Central memory CD8-positive, alpha-beta T cell (primary cell): ENCODE measurements around the gene CYP2A13.
"Not testable (repeated sequence)": the region's sequence is repeated elsewhere in the genome, so short reads cannot be mapped to it uniquely, and the experiment has no call there.

Source experiments
- ATAC-seq: fragments of 150-1000 bp; cut with Tn5 transposase; replicated peaks from 2 replicates; pipeline ENCODE4 v1.10.0; 2022; ENCODE audit warnings: mild to moderate bottlenecking, moderate FRiP score, moderate number of reproducible peaks; ENCODE audit not compliant: poor library complexity, severe bottlenecking; ENCODE audit errors: extremely low read depth
- DNase-seq, 2 donors: peaks; one replicate each; pipeline ENCODE4 v3.0.0; 2021; ENCODE audit warnings: low spot score in 2 of 2
- H3K27ac Mint-ChIP-seq: one replicate; pipeline ENCODE4 v1.8.0; 2022; ENCODE audit warnings: low read depth, mild to moderate bottlenecking, moderate library complexity, mixed read lengths
- H3K27me3 Mint-ChIP-seq: one replicate; pipeline ENCODE4 v1.8.0; 2022; ENCODE audit warnings: mixed read lengths
- H3K36me3 Mint-ChIP-seq: one replicate; pipeline ENCODE4 v1.8.0; 2022; ENCODE audit warnings: mild to moderate bottlenecking, moderate library complexity, mixed read lengths; ENCODE audit not compliant: insufficient read depth
- H3K4me1 Mint-ChIP-seq: one replicate; pipeline ENCODE4 v1.8.0; 2022; ENCODE audit warnings: mixed read lengths
- H3K4me3 Mint-ChIP-seq: one replicate; pipeline ENCODE4 v1.8.0; 2022; ENCODE audit warnings: mild to moderate bottlenecking, moderate library complexity, mixed read lengths
- H3K9me3 Mint-ChIP-seq: one replicate; pipeline ENCODE4 v1.8.0; 2022; ENCODE audit warnings: mixed read lengths

CYP2A13 gene

GRCh38 chr19:41088151-41088550 is at the start of gene CYP2A13:
CYP2A13 (plus strand) TSS chr19:41088451; CDS start chr19:41088472, 21 bp downstream.
- no peaks in the 10 kb centered on the region for H3K9me3 Mint-ChIP-seq
- peak within 1 kb of the TSS; percentile 83 for H3K27ac Mint-ChIP-seq
- peak within 1 kb of the TSS; percentile 23 for H3K4me3 Mint-ChIP-seq
- peaks cover 14% of the 10 kb centered on the region for H3K36me3 Mint-ChIP-seq
- DNase-seq (no peak), ATAC-seq (no peak)
- H3K27me3 Mint-ChIP-seq, result peaks cover 86% of the 10 kb centered on the region
- H3K4me1 Mint-ChIP-seq, result peaks cover 14% of the 10 kb centered on the region

- Mint-ChIP-seq H3K27me3 (peaks cover 15% of the 10 kb centered on the region), H3K9me3 (peaks cover 6% of the 10 kb centered on the region), H3K4me1 (no peaks in the 10 kb centered on the region), H3K4me3 (no peak overlapping the region), H3K36me3 (no peaks in the 10 kb centered on the region), H3K27ac (no peak overlapping the region)
- no peak for DNase-seq
- no peak for ATAC-seq
Observed at GRCh38 chr19:41039806-41040205, 48.4 kb upstream of the CYP2A13 start.

GRCh38 chr19:41045095-41045494 is 43.2 kb upstream of the CYP2A13 start:
- DNase-seq, H3K4me3 Mint-ChIP-seq, H3K27ac Mint-ChIP-seq, H3K9me3 Mint-ChIP-seq, H3K4me1 Mint-ChIP-seq, ATAC-seq, H3K36me3 Mint-ChIP-seq: not testable (repeated sequence)
- H3K27me3 Mint-ChIP-seq, result peaks cover 37% of the 10 kb centered on the region

- ATAC-seq (no peak), DNase-seq (no peak)
- no peaks in the 10 kb centered on the region for H3K36me3 Mint-ChIP-seq
- H3K9me3 Mint-ChIP-seq, result no peaks in the 10 kb centered on the region
- H3K4me3 Mint-ChIP-seq, result no peak overlapping the region
- H3K27me3 Mint-ChIP-seq, result peaks cover 81% of the 10 kb centered on the region
- no peak overlapping the region for H3K27ac Mint-ChIP-seq
- no peaks in the 10 kb centered on the region for H3K4me1 Mint-ChIP-seq
Observed at GRCh38 chr19:41050426-41050825, 37.8 kb upstream of the CYP2A13 start.

GRCh38 chr19:41052162-41052561 is 36.1 kb upstream of the CYP2A13 start:
- DNase-seq, H3K27ac Mint-ChIP-seq, H3K4me1 Mint-ChIP-seq, ATAC-seq, H3K4me3 Mint-ChIP-seq, H3K36me3 Mint-ChIP-seq, H3K9me3 Mint-ChIP-seq: not testable (repeated sequence)
- H3K27me3 Mint-ChIP-seq, result peaks cover 90% of the 10 kb centered on the region

GRCh38 chr19:41053331-41053730 is 34.9 kb upstream of the CYP2A13 start:
- H3K27me3 Mint-ChIP-seq, result peaks cover 83% of the 10 kb centered on the region
- H3K27ac Mint-ChIP-seq, DNase-seq, H3K36me3 Mint-ChIP-seq, ATAC-seq, H3K4me3 Mint-ChIP-seq, H3K9me3 Mint-ChIP-seq, H3K4me1 Mint-ChIP-seq: not testable (repeated sequence)

GRCh38 chr19:41064974-41065569 is 23.2 kb upstream of the CYP2A13 start:
- peaks cover 1% of the 10 kb centered on the region for H3K36me3 Mint-ChIP-seq
- H3K27ac Mint-ChIP-seq, result no peak overlapping the region
- no peak overlapping the region for H3K4me3 Mint-ChIP-seq
- H3K9me3 Mint-ChIP-seq, result no peaks in the 10 kb centered on the region
- H3K4me1 Mint-ChIP-seq, result no peaks in the 10 kb centered on the region
- DNase-seq (no peak), ATAC-seq (no peak)
- peaks cover 35% of the 10 kb centered on the region for H3K27me3 Mint-ChIP-seq

- Mint-ChIP-seq H3K27ac (no peak overlapping the region), H3K4me3 (no peak overlapping the region), H3K36me3 (peaks cover 2% of the 10 kb centered on the region), H3K4me1 (no peaks in the 10 kb centered on the region), H3K27me3 (peaks cover 73% of the 10 kb centered on the region), H3K9me3 (peaks cover 12% of the 10 kb centered on the region)
- no peak for ATAC-seq
- no peak for DNase-seq
Observed at GRCh38 chr19:41076286-41076685, 12.0 kb upstream of the CYP2A13 start.

GRCh38 chr19:41083516-41083915 is 4.7 kb upstream of the CYP2A13 start:
- H3K4me3 Mint-ChIP-seq, result no peak overlapping the region
- ATAC-seq (no peak), DNase-seq (no peak)
- H3K9me3 Mint-ChIP-seq, result peaks cover 12% of the 10 kb centered on the region
- H3K27ac Mint-ChIP-seq, result no peak overlapping the region
- peaks cover 79% of the 10 kb centered on the region for H3K27me3 Mint-ChIP-seq
- H3K36me3 Mint-ChIP-seq, result no peaks in the 10 kb centered on the region
- no peaks in the 10 kb centered on the region for H3K4me1 Mint-ChIP-seq

GRCh38 chr19:41085748-41086415 is 2.4 kb upstream of the CYP2A13 start:
- peaks cover 5% of the 10 kb centered on the region for H3K9me3 Mint-ChIP-seq
- H3K4me1 Mint-ChIP-seq, result peaks cover 12% of the 10 kb centered on the region
- no peak overlapping the region for H3K27ac Mint-ChIP-seq
- H3K27me3 Mint-ChIP-seq, result peaks cover 82% of the 10 kb centered on the region
- ATAC-seq (no peak), DNase-seq (no peak)
- H3K4me3 Mint-ChIP-seq, result no peak overlapping the region
- peaks cover 13% of the 10 kb centered on the region for H3K36me3 Mint-ChIP-seq

- peaks cover 20% of the 10 kb centered on the region for H3K4me1 Mint-ChIP-seq
- H3K27me3 Mint-ChIP-seq, result peaks cover 95% of the 10 kb centered on the region
- no peaks in the 10 kb centered on the region for H3K9me3 Mint-ChIP-seq
- peak overlapping the region; percentile 83 for H3K27ac Mint-ChIP-seq
- H3K4me3 Mint-ChIP-seq, result peak overlapping the region; percentile 23
- peaks cover 14% of the 10 kb centered on the region for H3K36me3 Mint-ChIP-seq
- no peak for DNase-seq
- no peak for ATAC-seq
Observed at GRCh38 chr19:41089959-41090358, 1.7 kb downstream of the CYP2A13 start.

- Mint-ChIP-seq H3K4me1 (peaks cover 10% of the 10 kb centered on the region), H3K36me3 (peaks cover 3% of the 10 kb centered on the region), H3K27me3 (peaks cover 64% of the 10 kb centered on the region), H3K4me3 (no peak overlapping the region), H3K27ac (no peak overlapping the region), H3K9me3 (peaks cover 6% of the 10 kb centered on the region)
- no peak for DNase-seq
- peak; percentile 77 for ATAC-seq
Observed at GRCh38 chr19:41095703-41096102, 7.5 kb downstream of the CYP2A13 start.

GRCh38 chr19:41096353-41096752 is 8.1 kb downstream of the CYP2A13 start:
- Mint-ChIP-seq H3K36me3 (no peaks in the 10 kb centered on the region), H3K4me3 (no peak overlapping the region), H3K27ac (no peak overlapping the region), H3K9me3 (peaks cover 9% of the 10 kb centered on the region), H3K4me1 (peaks cover 6% of the 10 kb centered on the region), H3K27me3 (peaks cover 64% of the 10 kb centered on the region)
- ATAC-seq, result no peak
- DNase-seq, result no peak
